Endodermal cell (in vitro differentiated cells): ENCODE results near the gene SNRPA. TPM values are rescaled to one million over a fixed set of nuclear protein-coding genes. Genes with fewer than 3 reads are reported as not detected.
A peak's percentile ranks its signal among the peaks of the same experiment; 100 is the strongest.

Experiments
- DNase-seq: peaks from one replicate; pipeline ENCODE4 v3.0.0-alpha.2; 2017
- H3K27ac ChIP-seq: 2 replicates; pipeline ENCODE4 v1.5.1; 2013; ENCODE audit warnings: mild to moderate bottlenecking, low read depth, low read length, moderate library complexity
- H3K27me3 ChIP-seq: 2 replicates; pipeline ENCODE4 v1.6.1; 2013; ENCODE audit warnings: mild to moderate bottlenecking, low read length, moderate library complexity; ENCODE audit not compliant: insufficient read depth, control insufficient read depth, poor library complexity, severe bottlenecking
- H3K36me3 ChIP-seq: 2 replicates; pipeline ENCODE4 v1.7.0; 2013; ENCODE audit warnings: mild to moderate bottlenecking, low read length, moderate library complexity; ENCODE audit not compliant: control insufficient read depth, insufficient read depth
- H3K4me1 ChIP-seq: one replicate; pipeline ENCODE4 v1.7.0; 2013; ENCODE audit warnings: low read length; ENCODE audit not compliant: control insufficient read depth, insufficient read depth
- H3K4me3 ChIP-seq: 2 replicates; pipeline ENCODE4 v1.5.1; 2013; ENCODE audit warnings: mild to moderate bottlenecking, low read length, moderate library complexity
- H3K9ac ChIP-seq: 2 replicates; pipeline ENCODE4 v1.6.1; 2013; ENCODE audit warnings: mild to moderate bottlenecking, low read length, moderate library complexity; ENCODE audit not compliant: poor library complexity, severe bottlenecking; ENCODE audit errors: extremely low read depth
- H3K9me3 ChIP-seq: 2 replicates; pipeline ENCODE4 v1.6.1; 2013; ENCODE audit warnings: mild to moderate bottlenecking, low read length, moderate library complexity; ENCODE audit not compliant: control insufficient read depth
- H3K27ac Mint-ChIP-seq: 2 replicates; pipeline ENCODE4 v1.8.0; 2020; ENCODE audit warnings: mixed read lengths
- H3K27me3 Mint-ChIP-seq: 2 replicates; pipeline ENCODE4 v1.8.0; 2021; ENCODE audit warnings: mild to moderate bottlenecking, mixed read lengths; ENCODE audit not compliant: insufficient read depth
- H3K36me3 Mint-ChIP-seq: 2 replicates; pipeline ENCODE4 v1.8.0; 2020; ENCODE audit warnings: low read depth, mixed read lengths
- H3K4me1 Mint-ChIP-seq: 2 replicates; pipeline ENCODE4 v1.8.0; 2020; ENCODE audit warnings: mixed read lengths
- H3K4me3 Mint-ChIP-seq: 2 replicates; pipeline ENCODE4 v1.8.0; 2020; ENCODE audit warnings: mild to moderate bottlenecking, moderate library complexity, mixed read lengths
- H3K9me3 Mint-ChIP-seq: 2 replicates; pipeline ENCODE4 v1.8.0; 2020; ENCODE audit warnings: mild to moderate bottlenecking, mixed read lengths
- CTCF ChIP-seq: fragments of 200-600 bp; sonication (generic); conservative IDR thresholded peaks from 2 replicates; pipeline ENCODE4 v1.5.0; 2021; ENCODE audit warnings: antibody characterized with exemption, mild to moderate bottlenecking
- WGBS, 2 experiments: methylation state at CpG; one replicate each; pipeline versions ENCODE4 v1.1.5 to v1.1.7; 2013; ENCODE audit warnings: missing lambda C conversion rate in 2 of 2, mixed read lengths in 1 of 2; ENCODE audit not compliant: insufficient coverage in 1 of 2, insufficient read length in 1 of 2; 5-methylcytosine and 5-hydroxymethylcytosine counted together
- total RNA-seq, 2 donors: library from RNA; stranded (reverse); fragmentation: NEBNext Ultra II Directional in 1 of 2; extraction: Animal tissue kit (Norgen Biotek cat#: 25700) in 1 of 2; gene quantifications; 2 replicates in 1 of 2; 3 replicates in 1 of 2; pipeline ENCODE4 v1.2.1, GENCODE V29; 2021

SNRPA gene
- total RNA-seq, 2 donors from 2014 or later = 160 to 199 TPM

DNA sequence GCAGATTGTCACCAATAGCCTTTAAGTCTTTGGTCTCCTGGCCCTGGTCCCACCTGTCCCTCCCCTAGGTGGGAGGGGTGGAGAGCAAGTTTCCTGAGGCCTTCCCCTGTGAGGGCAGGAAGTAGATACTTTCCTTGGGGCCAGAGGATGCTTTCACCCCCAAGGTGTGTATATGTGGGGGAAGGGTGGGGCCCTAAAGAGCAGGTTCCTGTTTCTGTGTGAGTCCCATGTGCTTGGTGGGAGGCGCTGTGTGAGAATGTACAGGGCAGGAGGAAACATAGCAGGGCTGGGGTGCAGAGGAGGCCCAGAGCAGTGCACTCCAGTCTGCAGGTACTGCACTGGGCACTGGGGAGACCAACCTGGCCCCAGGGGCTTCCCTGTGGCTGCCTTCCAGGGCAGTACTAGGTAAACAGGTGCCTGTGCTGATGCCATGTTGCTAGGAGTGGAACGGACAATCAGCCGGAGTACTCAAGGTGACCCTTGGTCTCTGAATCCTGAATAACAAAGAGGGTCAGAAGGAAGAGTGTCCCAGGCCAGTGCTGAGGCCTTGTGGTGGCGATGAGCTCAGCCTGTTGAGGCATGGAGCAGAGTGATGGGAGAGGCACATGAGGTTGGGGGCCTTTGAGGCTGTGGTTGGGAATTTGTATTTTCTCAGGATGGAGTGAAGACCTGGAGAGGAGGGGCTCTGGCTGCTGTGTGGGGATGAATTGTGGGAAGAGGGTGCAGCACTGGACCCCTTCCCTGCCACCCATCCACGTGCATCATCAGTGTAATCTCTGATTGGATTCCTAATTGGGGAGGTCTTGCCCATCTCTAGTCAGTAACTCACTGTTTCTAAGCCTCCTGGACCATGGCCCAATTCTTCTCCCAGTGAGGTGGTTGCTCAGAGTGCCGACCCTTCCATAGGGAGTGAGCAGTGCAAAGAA, 53.1 kb downstream of the SNRPA start:
- Mint-ChIP-seq H3K27ac (peak overlapping the region; percentile 57), H3K36me3 (peaks cover 54% of the 10 kb centered on the region), H3K4me1 (peaks cover 63% of the 10 kb centered on the region), H3K9me3 (no peaks in the 10 kb centered on the region), H3K27me3 (no peaks in the 10 kb centered on the region), H3K4me3 (no peak overlapping the region)
- peaks cover 29% of the 10 kb centered on the region for H3K4me1 ChIP-seq
- no peaks in the 10 kb centered on the region for H3K27me3 ChIP-seq
- peak; percentile 66 for DNase-seq
- H3K36me3 ChIP-seq = peaks cover 85% of the 10 kb centered on the region
- H3K9ac ChIP-seq = no peak overlapping the region
- H3K4me3 ChIP-seq = no peak overlapping the region
- WGBS, 2 experiments = 92 to 96% methylated on average over 4 to 6 of the region's 6 CpGs
- no peak overlapping the region for H3K27ac ChIP-seq
- TF ChIP-seq CTCF = no peak
- no peaks in the 10 kb centered on the region for H3K9me3 ChIP-seq

GRCh38 chr19:40804783-40805242, 53.8 kb downstream of the SNRPA start:
- H3K27ac Mint-ChIP-seq = peak overlapping the region; percentile 74
- Histone ChIP-seq H3K9ac (no peak overlapping the region), H3K36me3 (peaks cover 92% of the 10 kb centered on the region), H3K27ac (no peak overlapping the region), H3K27me3 (no peaks in the 10 kb centered on the region), H3K4me3 (no peak overlapping the region), H3K4me1 (peaks cover 29% of the 10 kb centered on the region), H3K9me3 (no peaks in the 10 kb centered on the region)
- H3K27me3 Mint-ChIP-seq = no peaks in the 10 kb centered on the region
- H3K4me3 Mint-ChIP-seq = no peak overlapping the region
- TF ChIP-seq CTCF = peak; percentile 33
- peaks cover 54% of the 10 kb centered on the region for H3K36me3 Mint-ChIP-seq
- peaks cover 62% of the 10 kb centered on the region for H3K4me1 Mint-ChIP-seq
- H3K9me3 Mint-ChIP-seq = no peaks in the 10 kb centered on the region
- 91 to 96% methylated on average over 7 of the region's 7 CpGs for WGBS, 2 experiments
- no peak for DNase-seq

DNA sequence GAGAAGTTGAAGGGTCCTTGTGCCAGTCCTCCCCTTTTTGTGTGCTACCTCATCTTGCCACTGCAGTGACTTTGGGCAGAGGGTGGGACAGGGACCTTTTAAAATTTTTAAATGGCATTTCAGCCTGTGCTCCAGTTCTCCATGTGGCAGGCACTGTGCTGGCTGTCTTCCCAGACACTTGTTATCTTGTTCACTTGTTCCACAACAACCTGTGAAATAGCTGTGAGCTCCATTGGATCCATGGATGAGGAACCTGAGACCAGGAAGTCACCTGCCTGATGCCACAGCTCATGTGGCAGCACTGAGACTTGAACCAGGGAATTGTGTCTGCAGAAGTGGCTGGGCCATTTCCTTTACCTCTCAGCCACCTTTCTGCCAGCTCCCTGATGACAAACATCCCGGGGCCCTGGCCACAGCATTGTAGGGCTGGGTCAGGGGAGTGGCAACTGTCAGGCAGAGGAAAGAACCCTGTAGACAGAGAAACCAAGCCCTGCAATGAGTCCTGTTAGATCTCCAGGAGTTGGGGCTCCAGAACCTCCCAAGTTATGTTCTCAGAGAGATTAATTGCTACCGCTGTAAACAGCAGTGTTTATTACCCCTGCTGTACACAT, 54.4 kb downstream of the SNRPA start:
- Histone ChIP-seq H3K27me3 (no peaks in the 10 kb centered on the region), H3K9ac (no peak overlapping the region), H3K36me3 (peaks cover 88% of the 10 kb centered on the region), H3K9me3 (no peaks in the 10 kb centered on the region), H3K27ac (no peak overlapping the region), H3K4me3 (no peak overlapping the region), H3K4me1 (peaks cover 29% of the 10 kb centered on the region)
- H3K9me3 Mint-ChIP-seq = no peaks in the 10 kb centered on the region
- H3K4me3 Mint-ChIP-seq = no peak overlapping the region
- 94 to 100% methylated on average over 1 to 2 of the region's 2 CpGs for WGBS, 2 experiments
- peaks cover 58% of the 10 kb centered on the region for H3K4me1 Mint-ChIP-seq
- H3K36me3 Mint-ChIP-seq = peaks cover 52% of the 10 kb centered on the region
- H3K27me3 Mint-ChIP-seq = no peaks in the 10 kb centered on the region
- no peak for TF ChIP-seq CTCF
- no peak for DNase-seq
- peak overlapping the region; percentile 89 for H3K27ac Mint-ChIP-seq
